HFFc6 (cell line): ENCODE results near the gene WDR17. TPM values are rescaled to one million over a fixed set of nuclear protein-coding genes. Genes with fewer than 3 reads are reported as not detected.

Experiments used
- DNase-seq: peaks from one replicate; pipeline ENCODE4 v3.0.0-alpha.2; 2018
- H3K27ac Mint-ChIP-seq: 2 replicates; pipeline ENCODE4 v1.8.0; 2020; ENCODE audit warnings: mild to moderate bottlenecking, mixed read lengths
- H3K27me3 Mint-ChIP-seq: 2 replicates; pipeline ENCODE4 v1.8.0; 2021; ENCODE audit warnings: mild to moderate bottlenecking, moderate library complexity, mixed read lengths; ENCODE audit not compliant: insufficient read depth
- H3K36me3 Mint-ChIP-seq: 2 replicates; pipeline ENCODE4 v1.8.0; 2021; ENCODE audit warnings: low read depth, mixed read lengths
- H3K4me1 Mint-ChIP-seq: 2 replicates; pipeline ENCODE4 v1.8.0; 2020; ENCODE audit warnings: low read depth, mixed read lengths
- H3K4me3 Mint-ChIP-seq: 2 replicates; pipeline ENCODE4 v1.8.0; 2020; ENCODE audit warnings: mild to moderate bottlenecking, moderate library complexity, mixed read lengths
- H3K9me3 Mint-ChIP-seq: 2 replicates; pipeline ENCODE4 v1.8.0; 2020; ENCODE audit warnings: mild to moderate bottlenecking, mixed read lengths
- CTCF ChIP-seq: fragments of 200-600 bp; sonication (generic); IDR thresholded peaks from 2 replicates; pipeline ENCODE4 v1.5.0; 2021; ENCODE audit warnings: antibody characterized with exemption, mild to moderate bottlenecking
- total RNA-seq, 6 experiments: library from RNA; stranded (reverse); fragmentation: NEBNext Ultra II Directional; extraction: Animal tissue kit (Norgen Biotek cat#: 25700); gene quantifications; 2 replicates in 1 of 6; 3 replicates in 5 of 6; pipeline ENCODE4 v1.2.3, GENCODE V29; 2021

Gene WDR17
- total RNA-seq, 6 experiments from 2014 or later = not detected

DNA sequence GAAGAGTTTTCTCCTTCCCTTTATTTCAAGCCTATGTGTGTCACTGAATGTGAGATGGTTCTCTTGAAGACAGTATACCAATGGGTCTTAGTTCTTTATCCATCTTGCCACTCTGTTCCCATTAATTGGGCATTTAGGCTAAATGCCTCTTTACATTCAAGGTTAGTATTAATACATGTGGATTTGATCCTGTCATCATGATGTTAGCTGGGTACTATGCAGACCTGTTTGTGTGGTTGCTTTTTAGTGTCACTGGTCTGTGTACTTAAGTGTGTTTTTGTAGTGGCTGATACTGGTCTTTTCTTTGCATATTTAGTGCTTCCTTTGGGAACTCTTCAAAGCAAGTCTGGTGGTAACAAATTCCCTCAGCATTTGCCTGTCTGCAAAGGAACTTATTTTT is 23.4 kb upstream of the WDR17 start:
- no peak for DNase-seq
- Mint-ChIP-seq H3K27ac (no peak overlapping the region), H3K4me3 (no peak overlapping the region), H3K4me1 (peaks cover 6% of the 10 kb centered on the region), H3K9me3 (no peaks in the 10 kb centered on the region; the same call in none of the 2 replicates), H3K36me3 (no peaks in the 10 kb centered on the region), H3K27me3 (peaks cover 9% of the 10 kb centered on the region; the same call in 1 of the 2 replicates)
- no peak for TF ChIP-seq CTCF

DNA sequence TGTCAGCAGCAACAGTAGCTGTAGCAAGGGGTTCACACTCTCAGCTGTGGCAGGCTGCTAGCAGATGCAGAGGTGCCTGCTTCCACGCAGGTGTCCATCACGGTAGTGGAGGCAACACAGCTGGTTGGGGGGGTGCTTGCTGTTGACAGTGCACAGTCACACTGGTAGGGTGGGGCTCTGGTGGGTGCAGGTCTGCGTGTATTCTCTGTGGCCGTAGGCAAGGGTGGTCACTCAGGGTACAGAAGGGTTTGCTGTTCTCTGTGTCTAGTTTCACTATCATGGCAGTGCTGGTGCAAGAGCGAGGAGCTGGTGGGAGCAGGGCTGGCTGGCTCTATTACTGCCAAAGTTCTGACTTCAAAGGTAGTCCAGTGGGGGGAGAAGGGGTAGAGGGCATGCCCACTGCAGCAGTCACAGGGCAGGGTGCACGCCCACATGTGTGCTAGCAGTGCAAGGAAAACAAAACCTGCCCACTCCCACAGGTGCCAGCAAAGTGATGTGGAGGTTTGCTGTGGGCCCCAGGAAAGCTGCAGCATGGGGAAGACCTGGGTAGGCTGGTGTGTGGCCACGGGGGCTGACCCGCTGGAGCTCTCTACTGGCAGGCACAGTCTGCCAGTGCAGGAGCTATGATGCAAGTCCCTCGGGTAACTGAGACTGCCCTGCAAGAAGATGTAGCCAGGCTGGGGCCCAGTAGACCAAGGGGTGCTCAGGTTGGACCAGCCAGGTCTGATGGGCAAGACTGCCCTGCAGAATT is 21.6 kb upstream of the WDR17 start:
- DNase-seq = no peak
- Mint-ChIP-seq H3K27ac (no peak overlapping the region), H3K36me3 (no peaks in the 10 kb centered on the region), H3K4me3 (no peak overlapping the region), H3K4me1 (peaks cover 7% of the 10 kb centered on the region), H3K27me3 (peaks cover 9% of the 10 kb centered on the region; the same call in 1 of the 2 replicates), H3K9me3 (no peaks in the 10 kb centered on the region; the same call in none of the 2 replicates)
- no peak for TF ChIP-seq CTCF

GRCh38 chr4:176044589-176044951 is 21.1 kb upstream of the WDR17 start:
- Mint-ChIP-seq H3K27ac (no peak overlapping the region), H3K27me3 (peaks cover 8% of the 10 kb centered on the region)
- no peak for DNase-seq

GRCh38 chr4:176048631-176049030 is 17.0 kb upstream of the WDR17 start:
- peaks cover 7% of the 10 kb centered on the region for H3K4me1 Mint-ChIP-seq
- no peak for TF ChIP-seq CTCF
- no peaks in the 10 kb centered on the region for H3K36me3 Mint-ChIP-seq
- peaks cover 6% of the 10 kb centered on the region for H3K27me3 Mint-ChIP-seq
- no peaks in the 10 kb centered on the region for H3K9me3 Mint-ChIP-seq
- DNase-seq = no peak
- H3K4me3 Mint-ChIP-seq = no peak overlapping the region
- no peak overlapping the region for H3K27ac Mint-ChIP-seq

More at GRCh38 chr4:176044589-176044951, 21.1 kb upstream of the WDR17 start:
- no peak for TF ChIP-seq CTCF
- no peaks in the 10 kb centered on the region for H3K36me3 Mint-ChIP-seq
- no peaks in the 10 kb centered on the region; the same call in 1 of the 2 replicates for H3K9me3 Mint-ChIP-seq
- no peak overlapping the region for H3K4me3 Mint-ChIP-seq
- peaks cover 7% of the 10 kb centered on the region for H3K4me1 Mint-ChIP-seq

DNA sequence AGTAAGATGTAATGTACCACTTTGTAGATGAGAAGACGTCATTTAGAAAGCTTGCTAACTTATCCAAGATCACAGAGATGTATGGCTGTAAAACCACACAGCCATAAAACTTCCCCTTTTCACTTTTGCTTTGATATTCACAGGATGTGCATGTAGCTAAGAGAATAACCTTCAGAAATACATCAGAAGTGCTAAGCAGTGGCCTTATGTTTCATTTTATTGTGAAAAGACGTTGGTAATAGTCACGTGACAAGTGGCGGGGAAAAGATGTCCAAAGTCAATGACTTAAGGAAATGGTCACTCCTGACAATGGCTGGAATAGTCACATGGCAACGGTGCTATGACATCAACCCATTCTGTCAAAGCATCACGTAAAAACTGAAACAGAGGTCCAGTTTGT is 12.9 kb upstream of the WDR17 start:
- Mint-ChIP-seq H3K4me3 (no peak overlapping the region), H3K4me1 (no peaks in the 10 kb centered on the region), H3K27ac (no peak overlapping the region), H3K36me3 (no peaks in the 10 kb centered on the region), H3K27me3 (no peaks in the 10 kb centered on the region; the same call in none of the 2 replicates), H3K9me3 (no peaks in the 10 kb centered on the region)
- no peak for DNase-seq
- TF ChIP-seq CTCF = no peak
